OCI-LY3 (cell line): ENCODE measurements around the gene IGDCC3.

ENCODE experiments used
- CTCF ChIP-seq: fragments of 200-600, 300-600 bp; sonication (generic); IDR thresholded peaks from 2 replicates; pipeline ENCODE4 v1.5.1; 2014; ENCODE audit warnings: antibody characterized with exemption, low read length, low read depth
- EZH2phosphoT487 ChIP-seq: fragments of 200-600 bp; shearing (Covaris generic); IDR thresholded peaks from 2 replicates; pipeline ENCODE4 v1.6.1; 2018; ENCODE audit warnings: antibody characterized with exemption, mixed run types, low read depth

- TF ChIP-seq CTCF (no peak), EZH2phosphoT487 (no peak)
Measured at GRCh38 chr15:65289261-65289854, 88.4 kb downstream of the IGDCC3 start.
